Sigmoid colon (tissue), 4 donors: ENCODE results near the gene TMEM69.

ENCODE experiments used
- POLR2AphosphoS5 ChIP-seq, 4 donors: sonication (generic); formaldehyde crosslinking; IDR thresholded peaks; one replicate each; pipeline ENCODE4 v1.6.1; 2017; ENCODE audit warnings: antibody characterized with exemption in 4 of 4
- TF ChIP-seq, protein P1 (sequence below), 4 experiments: fragments of 450-650 bp in 3 of 4; fragments of 200-600 bp in 1 of 4; IDR thresholded peaks; one replicate each; pipeline ENCODE4 v1.5.1; 2016 to 2019; ENCODE audit warnings: antibody characterized with exemption in 4 of 4, mild to moderate bottlenecking in 3 of 4, moderate library complexity in 2 of 4

DNA sequence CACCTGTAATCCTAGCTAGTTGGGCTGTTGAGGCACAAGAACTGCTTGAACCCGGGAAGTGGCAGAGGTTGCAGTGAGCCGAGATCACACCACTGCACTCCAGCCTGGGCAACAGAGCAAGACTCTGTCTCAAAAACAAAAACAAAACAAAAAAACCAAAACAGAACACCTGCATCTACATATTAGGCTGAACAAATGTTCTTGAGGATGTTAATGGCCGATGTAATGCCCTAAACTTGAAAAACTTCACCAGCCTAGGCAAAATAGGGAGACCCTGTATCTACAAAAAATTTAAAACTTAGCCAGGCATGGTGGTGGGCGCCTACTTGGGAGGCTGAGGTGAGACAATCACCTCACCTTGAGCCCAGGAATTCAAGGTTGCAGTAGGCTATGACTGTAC, 19.5 kb upstream of the TMEM69 start:
- TF ChIP-seq, protein P1, sequence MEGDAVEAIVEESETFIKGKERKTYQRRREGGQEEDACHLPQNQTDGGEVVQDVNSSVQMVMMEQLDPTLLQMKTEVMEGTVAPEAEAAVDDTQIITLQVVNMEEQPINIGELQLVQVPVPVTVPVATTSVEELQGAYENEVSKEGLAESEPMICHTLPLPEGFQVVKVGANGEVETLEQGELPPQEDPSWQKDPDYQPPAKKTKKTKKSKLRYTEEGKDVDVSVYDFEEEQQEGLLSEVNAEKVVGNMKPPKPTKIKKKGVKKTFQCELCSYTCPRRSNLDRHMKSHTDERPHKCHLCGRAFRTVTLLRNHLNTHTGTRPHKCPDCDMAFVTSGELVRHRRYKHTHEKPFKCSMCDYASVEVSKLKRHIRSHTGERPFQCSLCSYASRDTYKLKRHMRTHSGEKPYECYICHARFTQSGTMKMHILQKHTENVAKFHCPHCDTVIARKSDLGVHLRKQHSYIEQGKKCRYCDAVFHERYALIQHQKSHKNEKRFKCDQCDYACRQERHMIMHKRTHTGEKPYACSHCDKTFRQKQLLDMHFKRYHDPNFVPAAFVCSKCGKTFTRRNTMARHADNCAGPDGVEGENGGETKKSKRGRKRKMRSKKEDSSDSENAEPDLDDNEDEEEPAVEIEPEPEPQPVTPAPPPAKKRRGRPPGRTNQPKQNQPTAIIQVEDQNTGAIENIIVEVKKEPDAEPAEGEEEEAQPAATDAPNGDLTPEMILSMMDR (IDR thresholded peaks at IDR 0.05), result no peak
- TF ChIP-seq POLR2AphosphoS5 (IDR thresholded peaks at IDR 0.05), result no peak
